ENCODE results near the gene VPS39.

DNA sequence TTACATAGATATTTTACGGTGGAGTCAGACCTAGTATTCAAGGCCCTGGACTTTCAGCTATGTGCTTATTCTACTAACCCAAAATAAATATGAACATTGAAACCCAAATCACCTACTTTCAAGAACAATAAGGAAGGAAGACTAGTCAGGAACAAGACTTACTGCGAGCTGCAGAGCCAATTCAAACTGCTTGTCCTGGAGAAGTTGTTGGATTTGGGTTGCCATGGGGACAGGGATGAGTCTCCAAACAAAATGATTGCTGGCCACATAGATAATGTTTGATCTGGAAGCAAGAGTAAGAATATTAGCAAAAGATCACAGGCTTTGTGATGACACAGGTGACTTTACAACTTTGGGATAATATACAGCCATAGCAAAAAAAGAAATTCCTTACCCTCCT, 30.0 kb downstream of the VPS39 start:
- TF ChIP-seq, protein P1, sequence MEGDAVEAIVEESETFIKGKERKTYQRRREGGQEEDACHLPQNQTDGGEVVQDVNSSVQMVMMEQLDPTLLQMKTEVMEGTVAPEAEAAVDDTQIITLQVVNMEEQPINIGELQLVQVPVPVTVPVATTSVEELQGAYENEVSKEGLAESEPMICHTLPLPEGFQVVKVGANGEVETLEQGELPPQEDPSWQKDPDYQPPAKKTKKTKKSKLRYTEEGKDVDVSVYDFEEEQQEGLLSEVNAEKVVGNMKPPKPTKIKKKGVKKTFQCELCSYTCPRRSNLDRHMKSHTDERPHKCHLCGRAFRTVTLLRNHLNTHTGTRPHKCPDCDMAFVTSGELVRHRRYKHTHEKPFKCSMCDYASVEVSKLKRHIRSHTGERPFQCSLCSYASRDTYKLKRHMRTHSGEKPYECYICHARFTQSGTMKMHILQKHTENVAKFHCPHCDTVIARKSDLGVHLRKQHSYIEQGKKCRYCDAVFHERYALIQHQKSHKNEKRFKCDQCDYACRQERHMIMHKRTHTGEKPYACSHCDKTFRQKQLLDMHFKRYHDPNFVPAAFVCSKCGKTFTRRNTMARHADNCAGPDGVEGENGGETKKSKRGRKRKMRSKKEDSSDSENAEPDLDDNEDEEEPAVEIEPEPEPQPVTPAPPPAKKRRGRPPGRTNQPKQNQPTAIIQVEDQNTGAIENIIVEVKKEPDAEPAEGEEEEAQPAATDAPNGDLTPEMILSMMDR (IDR thresholded peaks at IDR 0.05): no peak
- TF ChIP-seq, protein P2, sequence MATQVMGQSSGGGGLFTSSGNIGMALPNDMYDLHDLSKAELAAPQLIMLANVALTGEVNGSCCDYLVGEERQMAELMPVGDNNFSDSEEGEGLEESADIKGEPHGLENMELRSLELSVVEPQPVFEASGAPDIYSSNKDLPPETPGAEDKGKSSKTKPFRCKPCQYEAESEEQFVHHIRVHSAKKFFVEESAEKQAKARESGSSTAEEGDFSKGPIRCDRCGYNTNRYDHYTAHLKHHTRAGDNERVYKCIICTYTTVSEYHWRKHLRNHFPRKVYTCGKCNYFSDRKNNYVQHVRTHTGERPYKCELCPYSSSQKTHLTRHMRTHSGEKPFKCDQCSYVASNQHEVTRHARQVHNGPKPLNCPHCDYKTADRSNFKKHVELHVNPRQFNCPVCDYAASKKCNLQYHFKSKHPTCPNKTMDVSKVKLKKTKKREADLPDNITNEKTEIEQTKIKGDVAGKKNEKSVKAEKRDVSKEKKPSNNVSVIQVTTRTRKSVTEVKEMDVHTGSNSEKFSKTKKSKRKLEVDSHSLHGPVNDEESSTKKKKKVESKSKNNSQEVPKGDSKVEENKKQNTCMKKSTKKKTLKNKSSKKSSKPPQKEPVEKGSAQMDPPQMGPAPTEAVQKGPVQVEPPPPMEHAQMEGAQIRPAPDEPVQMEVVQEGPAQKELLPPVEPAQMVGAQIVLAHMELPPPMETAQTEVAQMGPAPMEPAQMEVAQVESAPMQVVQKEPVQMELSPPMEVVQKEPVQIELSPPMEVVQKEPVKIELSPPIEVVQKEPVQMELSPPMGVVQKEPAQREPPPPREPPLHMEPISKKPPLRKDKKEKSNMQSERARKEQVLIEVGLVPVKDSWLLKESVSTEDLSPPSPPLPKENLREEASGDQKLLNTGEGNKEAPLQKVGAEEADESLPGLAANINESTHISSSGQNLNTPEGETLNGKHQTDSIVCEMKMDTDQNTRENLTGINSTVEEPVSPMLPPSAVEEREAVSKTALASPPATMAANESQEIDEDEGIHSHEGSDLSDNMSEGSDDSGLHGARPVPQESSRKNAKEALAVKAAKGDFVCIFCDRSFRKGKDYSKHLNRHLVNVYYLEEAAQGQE (IDR thresholded peaks at IDR 0.05; ENCODE audit: insufficient read depth in 1 of 2, low read depth in 2 of 2, low read length in 1 of 2): no peak
- TF ChIP-seq TCF7L2 (IDR thresholded peaks at IDR 0.05; ENCODE audit: low read depth, low read length): no peak
- TF ChIP-seq POLR2AphosphoS5 (IDR thresholded peaks at IDR 0.05; ENCODE audit: low read depth, low read length): no peak
- no peak for TF ChIP-seq SIN3A (IDR thresholded peaks at IDR 0.05; ENCODE audit: borderline replicate concordance, insufficient read depth, low read depth, low read length)

Data from Panc1 (cell line).